Measurements from ENCODE around the gene RBKS.
"Not testable (repeated sequence)": the region's sequence is repeated elsewhere in the genome, so short reads cannot be mapped to it uniquely, and the experiment has no call there.

RBKS gene

DNA sequence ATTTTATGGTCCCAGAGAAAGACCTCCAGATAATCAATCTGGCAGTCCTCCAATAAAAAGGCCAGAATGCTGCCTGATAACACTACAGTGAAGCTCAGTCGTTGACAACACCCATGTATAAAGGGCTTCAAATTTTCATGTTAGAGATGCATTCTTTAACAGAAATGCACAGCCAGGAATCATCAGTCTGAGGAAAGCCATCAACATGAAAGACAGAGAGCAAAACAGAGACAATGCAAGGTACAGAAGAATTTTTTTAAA, 14.1 kb upstream of the RBKS start:
- DNase-seq, result no peak

DNA sequence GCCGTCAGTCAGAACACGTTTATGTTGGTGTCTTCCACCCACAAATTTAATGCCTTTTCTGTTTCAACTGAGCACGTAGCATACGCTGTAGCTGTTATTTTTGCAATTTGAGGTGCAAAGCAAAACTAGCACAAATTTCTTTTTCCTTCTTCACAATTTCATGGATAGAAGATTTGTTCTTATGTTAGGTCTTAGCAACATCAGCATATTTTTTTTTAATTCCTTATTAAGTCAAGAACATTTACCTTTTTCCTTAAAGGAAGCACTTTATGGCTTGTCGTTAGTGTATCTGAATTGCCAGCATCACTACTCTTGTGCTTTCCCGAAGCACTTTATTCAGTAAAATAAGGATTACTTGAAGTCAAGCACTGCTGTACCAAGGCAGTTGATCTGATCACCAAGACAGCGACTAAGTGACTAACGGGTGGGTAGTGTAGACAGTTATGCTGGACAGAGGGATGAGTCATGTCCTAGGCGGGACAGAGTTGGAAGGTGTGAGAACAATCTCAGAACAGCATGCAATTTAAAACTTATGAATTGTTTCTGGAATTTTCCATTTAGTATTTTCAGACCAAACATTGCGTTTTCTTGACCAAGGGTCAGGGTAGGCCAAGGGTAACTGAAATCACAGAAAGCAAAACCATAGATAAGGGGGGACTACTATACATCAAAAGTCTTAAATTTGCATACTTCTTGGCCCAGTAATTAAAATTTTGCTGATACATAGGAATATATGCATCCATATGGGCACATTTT, 13.6 kb upstream of the RBKS start:
- no peak for DNase-seq

DNA sequence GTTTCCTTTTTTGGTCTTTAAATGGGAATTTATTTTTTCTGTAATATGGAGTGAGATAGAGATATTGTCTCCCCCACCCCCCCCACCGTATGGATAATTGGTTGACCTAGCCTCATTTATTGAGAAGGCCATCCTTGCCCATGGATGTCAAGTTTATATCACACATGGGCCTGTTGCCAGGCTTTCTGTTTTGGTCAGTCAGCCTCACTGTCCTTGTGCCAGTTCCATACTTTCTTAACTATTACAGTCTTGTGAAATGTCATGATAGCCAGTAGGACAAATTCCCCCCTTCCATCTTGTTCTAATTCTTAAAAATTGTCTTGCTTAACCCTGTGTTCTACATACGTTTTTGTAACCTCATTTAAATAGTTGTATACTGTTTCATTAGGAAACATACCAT, 12.8 kb upstream of the RBKS start:
- DNase-seq, result no peak

DNA sequence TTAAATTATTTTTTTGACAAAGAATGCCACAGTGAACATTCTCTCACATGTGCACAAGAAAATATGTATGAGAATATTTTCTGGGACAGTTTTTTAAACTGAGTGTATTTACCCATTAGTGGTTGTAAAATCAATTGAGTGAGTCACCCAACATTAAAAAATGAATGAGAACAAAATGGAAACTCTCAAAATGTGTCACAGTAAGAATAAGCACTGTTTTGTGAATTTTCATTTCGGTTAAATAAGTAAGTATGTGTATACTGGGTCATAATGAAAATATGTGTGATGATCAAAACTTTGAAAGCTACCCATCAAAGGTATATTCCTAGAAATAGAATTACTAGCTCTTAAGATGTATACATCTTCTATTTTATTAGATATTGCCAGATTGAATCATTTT, 11.9 kb upstream of the RBKS start:
- DNase-seq, result no peak

DNA sequence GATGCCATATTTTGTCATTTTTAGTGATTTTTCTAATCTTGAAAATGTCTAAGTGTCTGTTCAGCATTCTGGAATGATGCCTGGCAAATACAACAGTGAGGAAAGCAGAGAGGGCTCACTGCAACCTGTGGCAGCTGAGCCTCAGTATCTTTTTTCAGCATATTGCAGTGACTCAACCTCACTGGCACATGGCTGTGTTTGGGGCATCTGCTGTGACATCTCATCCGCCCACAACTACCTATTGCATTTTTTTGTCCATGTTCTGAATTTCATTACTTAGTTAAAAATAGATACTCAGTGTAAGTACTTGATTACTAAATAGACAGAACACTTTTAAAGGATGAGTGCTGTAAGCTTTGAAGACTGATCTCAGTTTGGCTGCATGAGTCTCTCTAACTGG, 11.0 kb upstream of the RBKS start:
- DNase-seq, result peak; percentile 22

DNA sequence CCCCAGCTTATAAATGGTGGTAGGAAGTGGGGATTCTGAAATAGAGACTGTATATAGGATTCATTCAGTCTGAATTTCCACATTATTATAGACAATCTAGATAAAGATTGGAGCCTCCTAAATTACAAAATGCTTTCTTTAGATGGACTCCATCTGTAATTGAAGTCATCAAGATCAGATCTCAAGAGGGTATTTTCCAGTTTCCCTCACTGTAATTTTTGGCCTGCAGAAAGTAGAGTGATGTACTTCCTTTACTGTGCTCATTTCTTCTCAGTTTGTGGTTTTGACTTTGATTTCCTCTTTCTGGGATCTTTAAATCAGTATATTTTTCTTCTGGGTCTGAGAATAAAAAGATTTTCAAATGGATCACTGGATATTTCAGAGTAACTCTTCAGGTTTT, 7.5 kb upstream of the RBKS start:
- DNase-seq, result no peak

DNA sequence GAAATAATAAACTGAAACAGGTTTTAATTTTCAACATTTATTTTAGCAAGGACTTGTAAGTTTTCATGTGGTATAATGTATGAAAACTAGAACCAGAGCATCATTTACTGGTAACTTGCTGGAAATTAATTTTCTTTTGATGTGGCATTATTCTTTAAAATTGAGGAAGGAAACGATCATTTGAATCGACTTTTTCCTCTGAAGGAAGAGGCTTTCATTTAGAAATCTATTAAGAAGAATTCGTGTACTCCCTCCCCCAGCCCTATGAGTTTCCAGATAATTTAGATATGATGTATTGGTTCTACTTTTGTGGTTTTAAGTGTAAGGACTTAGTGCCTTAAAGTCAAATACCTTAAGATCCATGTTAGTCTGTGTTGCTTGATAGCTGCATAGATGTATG, 2.8 kb upstream of the RBKS start:
- no peak for DNase-seq

DNA sequence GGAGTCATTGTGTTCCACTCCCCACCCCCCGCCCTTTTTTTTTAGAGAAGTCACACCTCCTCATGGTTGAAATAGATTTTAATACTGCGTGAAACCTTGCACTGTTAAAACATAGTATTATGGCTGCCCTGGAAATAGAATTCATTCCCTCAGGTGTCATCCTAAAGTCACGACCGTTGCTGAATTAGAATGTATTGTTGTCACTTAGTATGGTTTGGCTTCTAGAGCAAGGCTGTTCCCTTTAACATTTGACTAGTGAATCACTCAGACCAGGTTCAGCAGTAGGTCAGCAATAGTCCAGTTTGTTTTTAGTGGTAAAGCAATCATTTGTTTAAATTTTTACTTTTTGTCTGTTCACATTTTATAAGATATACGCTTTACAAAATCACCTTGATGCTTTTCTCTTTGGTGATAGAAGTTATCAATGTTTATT, 1.5 kb upstream of the RBKS start:
- no peak for DNase-seq

DNA sequence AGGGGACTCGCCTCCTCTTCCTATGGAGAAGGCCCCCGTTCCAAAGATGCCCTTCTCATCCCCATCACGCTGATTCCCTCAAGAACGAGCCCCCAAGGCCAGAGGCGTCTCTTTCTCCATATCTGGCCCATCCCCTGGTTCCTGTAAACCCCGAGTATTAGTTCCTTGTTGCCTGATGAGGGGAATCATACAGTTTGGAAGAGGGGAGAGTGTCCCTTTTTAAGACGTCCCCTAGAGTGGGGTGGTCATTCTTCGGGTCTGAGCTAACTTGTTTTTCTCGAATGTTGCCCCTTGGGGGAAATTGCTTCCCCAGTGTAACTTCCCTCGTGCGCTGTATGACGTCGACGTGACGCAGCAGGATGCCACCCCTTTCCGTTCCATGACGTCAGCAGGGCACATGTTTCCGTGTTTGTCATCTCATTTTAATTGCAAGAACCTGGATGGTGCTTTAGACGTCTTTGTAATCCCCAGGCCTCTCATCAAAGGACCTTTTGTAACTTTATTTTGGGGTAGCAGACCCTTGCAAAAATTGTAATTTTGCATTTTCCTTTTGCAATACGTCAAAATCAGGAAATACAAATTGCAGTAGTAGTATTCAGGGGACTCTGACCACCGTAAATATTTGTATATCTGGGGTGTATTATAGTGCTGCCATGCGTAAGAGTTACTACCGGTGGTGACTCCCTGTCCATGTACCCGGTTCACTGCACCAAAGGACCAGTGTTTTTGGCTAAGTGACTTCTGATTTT, 911 bp upstream of the RBKS start:
- DNase-seq, result peak; percentile 92

DNA sequence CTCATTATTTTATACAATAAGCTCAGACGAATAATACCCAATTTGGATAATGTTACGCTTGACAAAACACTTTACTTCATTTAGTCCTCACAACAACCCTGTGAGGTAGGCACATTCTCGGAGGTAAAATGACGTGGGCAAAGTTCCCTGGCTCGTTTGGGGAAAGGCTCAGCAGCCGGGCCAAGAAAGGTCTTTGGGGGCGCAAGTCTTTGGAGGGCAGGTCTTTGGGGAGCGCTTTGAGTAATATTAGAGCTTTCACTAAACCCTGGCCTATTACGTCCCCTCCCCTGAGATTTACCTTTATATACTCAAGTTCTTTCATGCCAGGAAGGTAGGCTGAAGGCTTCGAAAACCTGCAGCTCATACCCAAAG, 427 bp downstream of the RBKS start:
- DNase-seq, result no peak

DNA sequence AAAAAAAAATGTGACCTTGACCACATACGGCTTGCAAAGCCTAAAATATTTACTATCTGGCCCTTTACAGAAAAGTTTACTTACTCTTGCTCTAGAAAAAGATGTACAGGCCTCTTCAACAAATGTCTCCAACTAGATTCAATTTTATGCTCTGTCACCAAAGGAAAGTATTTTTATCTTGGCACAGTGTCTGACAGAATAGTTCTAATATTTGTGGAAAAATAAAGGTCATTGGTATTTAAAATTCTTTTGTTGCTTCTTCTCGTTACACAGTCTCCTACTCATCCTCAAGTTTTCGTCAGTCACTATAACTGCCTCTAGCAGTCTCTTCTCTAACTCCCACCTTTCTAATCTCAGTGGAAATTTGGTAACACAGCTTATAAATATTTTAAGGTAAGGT, 1.4 kb downstream of the RBKS start:
- DNase-seq, result no peak

DNA sequence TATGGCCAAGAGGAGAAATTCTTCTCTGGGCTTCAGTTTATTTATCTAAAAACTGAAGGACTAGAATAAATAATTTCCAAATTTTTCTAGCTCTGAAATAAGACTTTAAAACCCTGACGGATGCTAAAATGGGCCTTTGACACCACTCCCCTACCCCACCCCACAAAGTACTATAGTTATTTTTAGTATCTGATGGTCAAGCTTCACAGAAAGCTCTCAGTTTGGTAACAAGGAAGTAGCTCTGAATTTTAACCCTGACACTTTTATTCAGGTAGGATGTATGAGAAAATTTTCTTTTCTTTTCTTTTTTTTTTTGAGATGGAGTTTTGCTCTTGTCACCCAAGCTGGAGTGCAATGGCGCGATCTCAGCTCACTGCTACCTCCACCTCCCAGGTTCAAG, 2.4 kb downstream of the RBKS start:
- DNase-seq, result no peak

DNA sequence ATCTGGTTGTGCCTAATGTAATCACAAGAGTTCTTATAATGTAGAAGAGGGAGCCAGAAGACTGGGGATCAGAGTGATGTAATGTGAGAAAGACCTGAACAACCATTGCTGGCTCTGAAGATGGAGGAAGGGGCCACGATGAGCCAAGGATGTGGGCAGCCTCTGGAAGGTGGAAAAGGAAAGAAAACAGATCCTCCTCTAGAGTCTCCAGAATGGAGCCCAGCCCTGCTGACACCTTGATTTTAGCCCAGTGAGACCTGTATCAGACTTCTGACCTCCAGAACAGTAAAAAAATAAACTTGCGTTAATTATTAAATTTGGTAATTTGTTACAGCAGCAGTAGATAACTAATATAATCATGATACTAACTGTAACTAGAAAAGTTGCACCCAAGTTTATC, 3.1 kb downstream of the RBKS start:
- DNase-seq, result no peak

DNA sequence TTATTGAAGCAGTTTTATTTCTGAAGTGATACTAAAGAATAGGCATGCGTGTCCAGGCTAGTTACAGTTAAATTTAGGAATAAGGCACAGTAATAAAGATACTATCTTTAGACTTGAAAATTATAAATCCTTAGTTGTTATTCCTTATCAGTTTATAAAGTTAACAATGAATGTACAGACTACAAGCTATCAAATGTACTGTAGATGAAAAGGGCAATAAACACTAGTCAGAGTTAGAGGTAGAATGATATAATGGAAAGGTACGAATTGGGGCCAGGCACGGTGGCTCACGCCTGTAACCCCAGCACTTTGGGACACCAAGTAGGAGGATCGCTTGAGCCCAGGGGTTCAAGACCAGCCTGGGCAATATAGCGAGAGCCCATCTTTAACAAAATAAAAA, 3.9 kb downstream of the RBKS start:
- DNase-seq, result no peak

DNA sequence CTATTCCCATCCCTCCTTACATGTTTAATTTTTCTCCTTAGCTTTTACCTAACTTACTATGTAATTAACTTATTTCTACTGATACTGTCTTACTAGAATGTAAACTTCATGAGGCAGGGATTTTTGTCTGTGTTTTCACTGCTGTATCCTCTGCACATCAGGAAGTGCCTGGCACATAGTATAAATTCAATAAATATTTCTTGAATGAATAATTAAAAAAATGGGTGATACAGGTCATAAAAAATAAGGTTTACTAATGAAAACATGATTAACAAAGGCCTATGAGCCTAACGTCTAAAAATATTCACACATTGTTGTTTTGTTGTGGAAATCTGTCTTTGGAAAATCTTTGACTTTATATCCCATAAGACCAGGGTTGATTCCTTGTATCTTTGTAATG, 4.5 kb downstream of the RBKS start:
- no peak for DNase-seq

DNA sequence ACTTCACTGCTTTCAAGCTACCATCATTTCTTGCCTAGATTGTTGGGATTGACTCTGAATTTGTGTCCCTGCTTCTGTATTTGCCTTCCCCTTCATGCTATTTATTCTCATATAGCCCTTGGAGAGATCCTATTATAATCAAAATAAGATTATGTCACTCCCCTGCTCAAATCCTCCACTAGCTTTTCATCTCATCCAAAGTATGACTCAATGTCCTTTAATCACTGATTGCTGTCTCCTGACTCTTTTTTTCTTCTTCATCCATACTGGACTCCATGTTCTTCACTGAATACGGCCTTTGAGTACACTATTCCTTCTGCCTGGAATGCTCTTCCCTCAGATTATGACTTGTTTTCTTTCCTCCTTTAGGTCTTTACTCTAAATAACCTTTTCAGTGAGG, 5.0 kb downstream of the RBKS start:
- DNase-seq, result no peak

DNA sequence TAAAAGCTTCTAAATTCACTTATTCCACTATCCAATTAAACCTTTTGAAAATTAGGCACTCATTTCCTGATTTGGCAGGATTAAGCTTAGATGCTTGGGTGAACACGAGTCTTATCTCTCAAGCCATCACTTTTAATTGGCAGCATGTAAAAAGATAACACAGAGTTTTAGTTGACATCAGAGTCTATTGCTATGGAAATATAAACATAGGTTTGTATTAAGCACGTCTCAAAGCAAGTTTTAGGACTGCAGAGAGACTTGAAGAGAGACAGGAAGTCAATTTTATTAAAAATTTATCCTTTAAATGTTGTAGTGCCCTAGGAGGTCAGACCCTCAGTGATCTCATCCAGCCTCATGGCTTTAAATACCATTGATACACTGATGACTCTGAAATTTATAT, 5.6 kb downstream of the RBKS start:
- DNase-seq, result no peak

DNA sequence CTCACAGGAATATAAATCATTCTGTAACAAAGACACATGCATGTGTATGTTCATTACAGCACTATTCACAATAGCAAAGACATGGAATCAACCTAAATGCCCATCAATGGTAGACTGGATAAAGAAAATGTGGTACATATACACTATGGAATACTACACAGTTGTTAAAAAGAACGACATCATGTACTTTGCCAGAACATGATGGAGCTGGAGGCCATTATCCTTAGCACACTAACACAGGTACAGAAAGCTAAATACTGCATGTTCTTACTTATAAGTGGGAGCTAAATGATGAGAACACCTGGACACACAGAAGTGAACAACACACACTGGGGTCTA, 7.6 kb downstream of the RBKS start:
- not testable (repeated sequence) for DNase-seq

DNA sequence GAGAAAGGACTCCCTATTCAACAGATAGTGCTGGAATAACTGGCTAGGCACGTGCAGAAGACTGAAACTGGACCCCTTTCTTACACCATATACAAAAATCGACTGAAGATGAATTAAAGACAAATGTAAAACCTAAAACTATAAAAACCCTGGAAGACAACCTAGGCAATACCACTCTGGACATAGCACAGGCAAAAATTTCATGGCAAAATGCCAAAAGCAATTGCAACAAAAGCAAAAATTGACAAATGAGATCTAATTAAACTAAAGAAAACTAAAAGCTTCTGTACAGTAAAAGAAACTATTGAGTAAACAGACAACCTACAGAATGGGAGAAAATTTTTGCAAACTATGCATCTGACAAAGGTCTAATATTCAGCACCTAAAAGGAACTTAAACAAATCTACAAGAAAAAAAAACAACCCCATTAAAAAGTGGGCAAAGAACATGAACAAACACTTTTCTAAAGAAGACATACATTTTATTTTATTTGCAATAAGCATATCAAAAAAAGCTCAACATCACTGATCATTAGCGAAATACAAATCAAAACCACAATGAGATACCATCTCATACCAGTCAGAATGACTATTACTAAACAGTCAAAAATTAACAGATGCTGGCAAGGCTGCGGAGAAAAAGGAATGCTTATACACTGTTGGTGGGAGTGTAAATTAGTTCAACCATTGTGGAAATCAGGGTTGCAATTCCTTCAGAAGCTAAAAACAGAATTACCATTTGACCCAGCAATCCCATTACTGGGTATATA, 8.2 kb downstream of the RBKS start:
- not testable (repeated sequence) for DNase-seq

DNA sequence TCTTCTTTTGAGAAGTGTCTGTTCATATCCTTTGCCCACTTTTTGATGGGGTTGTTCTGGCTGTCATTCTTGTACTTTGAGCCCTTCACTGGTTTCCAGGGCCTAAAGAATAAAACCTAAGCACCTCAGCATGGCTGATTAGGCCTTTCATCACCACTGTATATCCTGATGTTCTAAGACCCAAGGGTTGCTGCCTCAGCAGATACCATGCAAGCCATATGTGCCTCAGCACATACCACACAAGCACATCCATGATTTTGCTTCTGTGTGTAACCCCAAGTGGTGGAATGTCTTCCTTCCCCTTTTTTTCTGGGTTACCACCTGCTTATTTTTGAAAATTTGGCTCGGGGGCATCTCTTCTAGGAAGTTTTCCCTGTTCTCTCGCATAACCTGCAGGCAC, 11.4 kb downstream of the RBKS start:
- no peak for DNase-seq

DNA sequence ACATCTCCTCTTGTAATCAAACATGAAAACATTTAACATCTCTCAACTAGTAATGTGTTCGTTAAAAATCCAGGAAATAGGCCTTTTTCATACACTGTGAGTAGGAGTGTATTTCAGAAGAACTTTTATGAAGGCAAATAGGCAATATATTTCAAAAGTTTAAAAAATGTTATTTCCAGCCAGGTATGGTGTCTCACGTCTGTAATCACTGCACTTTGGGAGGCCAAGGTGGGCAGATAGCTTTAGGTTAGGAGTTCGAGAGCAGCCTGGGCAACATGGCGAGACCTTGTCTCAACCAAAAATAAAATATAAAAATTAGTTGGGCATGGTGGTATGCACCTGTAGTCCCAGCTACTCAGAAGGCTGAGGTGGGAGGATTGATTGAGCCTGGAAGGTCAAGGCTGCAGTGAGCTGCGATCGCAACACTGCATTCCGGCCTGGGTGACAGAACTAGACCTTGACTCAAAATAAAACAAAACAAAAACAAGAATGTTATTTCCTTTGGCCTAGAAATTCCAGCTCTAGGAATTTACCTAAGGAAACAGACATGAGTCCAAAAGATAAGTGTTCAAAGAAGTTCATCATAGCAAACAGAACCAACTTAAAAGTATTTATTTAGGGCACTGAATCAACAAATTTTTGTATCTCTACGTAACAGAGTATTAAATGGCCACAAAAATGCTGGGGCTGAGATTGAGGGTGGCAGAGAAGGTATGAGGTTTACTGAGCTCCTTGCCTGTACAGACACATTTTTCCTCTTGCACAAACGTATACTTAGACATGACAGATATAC, 14.9 kb downstream of the RBKS start:
- DNase-seq, result no peak

DNA sequence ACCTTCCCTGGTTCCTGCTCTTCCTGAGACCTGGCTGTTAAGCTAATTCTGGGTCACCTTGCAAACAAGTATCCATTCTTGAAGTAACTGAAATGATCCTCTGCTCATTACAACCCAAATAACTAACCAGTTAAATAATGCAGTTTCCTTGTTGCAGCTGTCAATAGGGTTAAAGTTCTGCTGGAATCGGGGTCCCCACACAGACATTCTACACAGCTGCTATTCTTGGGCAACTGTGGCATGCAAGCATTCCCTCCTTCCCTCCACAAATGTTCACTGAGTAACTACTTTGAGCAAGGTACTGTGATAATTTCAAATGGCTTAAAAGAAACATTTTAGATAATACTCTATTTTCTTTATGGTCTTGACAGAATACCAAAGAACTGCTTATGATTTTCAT, 17.1 kb downstream of the RBKS start:
- DNase-seq, result no peak

DNA sequence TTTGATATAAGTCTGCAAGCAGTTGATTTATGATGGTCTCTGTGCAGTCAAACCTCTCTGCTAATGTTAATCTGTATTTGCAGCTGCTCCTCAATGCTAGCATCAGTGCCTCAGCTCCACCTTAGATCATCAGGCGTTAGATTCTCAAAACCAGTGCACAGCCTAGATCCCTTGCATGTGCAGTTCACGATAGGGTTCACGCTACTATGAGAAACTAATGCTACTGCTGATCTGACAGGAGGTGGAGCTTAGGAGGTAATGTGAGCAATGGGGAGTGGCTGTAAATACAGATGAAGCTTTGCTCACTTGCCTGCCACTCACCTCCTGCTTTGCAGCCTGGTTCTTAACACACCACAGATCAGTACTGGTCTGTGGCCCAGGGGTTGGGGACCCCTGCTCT, 18.4 kb downstream of the RBKS start:
- no peak for DNase-seq

DNA sequence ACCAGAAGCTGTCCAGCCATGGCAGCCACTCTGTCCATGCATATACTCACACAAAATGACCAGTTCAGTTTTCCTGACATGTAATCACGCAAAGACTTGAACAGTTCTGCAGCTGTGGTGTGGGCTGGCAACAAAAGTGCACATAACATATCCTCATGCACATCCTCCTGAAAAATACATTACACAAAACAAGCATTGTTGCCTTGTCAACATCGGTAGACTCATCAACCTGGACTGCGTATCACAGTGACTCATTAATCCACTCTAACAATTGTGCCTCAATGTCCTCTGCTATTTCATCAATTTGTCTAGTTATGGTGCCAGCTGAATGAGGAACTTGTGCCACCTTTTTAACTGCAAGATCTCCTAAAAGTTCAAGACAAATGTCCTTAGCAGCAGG, 19.5 kb downstream of the RBKS start:
- no peak for DNase-seq
